ENCODE data around the gene GRIA3. TPM values are rescaled to one million over a fixed set of nuclear protein-coding genes. Genes with fewer than 3 reads are reported as not detected.
"Not testable (repeated sequence)": the region's sequence is repeated elsewhere in the genome, so short reads cannot be mapped to it uniquely, and the experiment has no call there.

Gene GRIA3
- polyA plus RNA-seq, 3 donors = 0.22 to 0.77 (median 0.34) TPM

GRCh38 chrX:123256378-123256777 lies 72.3 kb downstream of the GRIA3 start:
- no peak overlapping the region for H3K27ac ChIP-seq (ENCODE audit: low read depth, low read length)
- 53 to 80% (median 75%) methylated on average over 1 of the region's 1 CpG for WGBS, 3 donors

- no peak overlapping the region for H3K27ac ChIP-seq (ENCODE audit: low read depth, low read length)
- WGBS, 3 donors = 65 to 74% (median 68%) methylated on average over 5 of the region's 5 CpGs
Observed at GRCh38 chrX:123260920-123261418, 76.9 kb downstream of the GRIA3 start.

GRCh38 chrX:123263270-123263669 lies 79.2 kb downstream of the GRIA3 start:
- H3K27ac ChIP-seq (ENCODE audit: low read depth, low read length) = no peak overlapping the region
- 31 to 46% (median 43%) methylated on average over 8 of the region's 8 CpGs for WGBS, 3 donors

GRCh38 chrX:123263747-123264146 lies 79.7 kb downstream of the GRIA3 start:
- no peak overlapping the region for H3K27ac ChIP-seq (ENCODE audit: low read depth, low read length)
- 25 to 33% (median 26%) methylated on average over 1 of the region's 1 CpG for WGBS, 3 donors

- no peak overlapping the region for H3K27ac ChIP-seq (ENCODE audit: low read depth, low read length)
- 54 to 65% (median 65%) methylated on average over 3 of the region's 3 CpGs for WGBS, 3 donors
Observed at GRCh38 chrX:123267220-123267619, 83.1 kb downstream of the GRIA3 start.

GRCh38 chrX:123271902-123272301 lies 87.8 kb downstream of the GRIA3 start:
- no peak overlapping the region for H3K27ac ChIP-seq (ENCODE audit: low read depth, low read length)
- WGBS, 3 donors = 33 to 58% (median 45%) methylated on average over 2 of the region's 2 CpGs

- 71 to 92% (median 87%) methylated on average over 4 of the region's 4 CpGs for WGBS, 3 donors
- no peak overlapping the region for H3K27ac ChIP-seq (ENCODE audit: low read depth, low read length)
Observed at GRCh38 chrX:123272630-123273029, 88.6 kb downstream of the GRIA3 start.

GRCh38 chrX:123274796-123275195 lies 90.7 kb downstream of the GRIA3 start:
- 90 to 92% (median 91%) methylated on average over 2 of the region's 2 CpGs for WGBS, 3 donors
- no peak overlapping the region for H3K27ac ChIP-seq (ENCODE audit: low read depth, low read length)

- H3K27ac ChIP-seq (ENCODE audit: low read depth, low read length) = no peak overlapping the region
- WGBS, 3 donors = 44 to 75% (median 62%) methylated on average over 4 of the region's 4 CpGs
Observed at GRCh38 chrX:123277347-123277746, 93.3 kb downstream of the GRIA3 start.

- no peak overlapping the region for H3K27ac ChIP-seq (ENCODE audit: low read depth, low read length)
- WGBS, 3 donors = 64 to 81% (median 68%) methylated on average over 3 of the region's 3 CpGs
Observed at GRCh38 chrX:123277821-123278220, 93.7 kb downstream of the GRIA3 start.

GRCh38 chrX:123282241-123282640 lies 98.2 kb downstream of the GRIA3 start:
- H3K27ac ChIP-seq (ENCODE audit: low read depth, low read length) = no peak overlapping the region
- 73 to 86% (median 81%) methylated on average over 5 of the region's 5 CpGs for WGBS, 3 donors

GRCh38 chrX:123283407-123283806 lies 99.3 kb downstream of the GRIA3 start:
- 32 to 46% (median 38%) methylated on average over 6 of the region's 6 CpGs for WGBS, 3 donors

GRCh38 chrX:123291623-123292022 lies 107.5 kb downstream of the GRIA3 start:
- 18 to 54% (median 41%) methylated on average over 3 of the region's 3 CpGs for WGBS, 3 donors
- H3K27ac ChIP-seq (ENCODE audit: low read depth, low read length) = no peak overlapping the region

More at GRCh38 chrX:123283407-123283806, 99.3 kb downstream of the GRIA3 start:
- not testable (repeated sequence) for H3K27ac ChIP-seq (ENCODE audit: low read depth, low read length)

- 42 to 80% (median 59%) methylated on average over 1 of the region's 1 CpG for WGBS, 3 donors
- no peak overlapping the region for H3K27ac ChIP-seq (ENCODE audit: low read depth, low read length)
Observed at GRCh38 chrX:123298026-123298425, 113.9 kb downstream of the GRIA3 start.

GRCh38 chrX:123303429-123303828 lies 119.4 kb downstream of the GRIA3 start:
- 53 to 86% (median 73%) methylated on average over 2 of the region's 2 CpGs for WGBS, 3 donors
- no peak overlapping the region for H3K27ac ChIP-seq (ENCODE audit: low read depth, low read length)

- H3K27ac ChIP-seq (ENCODE audit: low read depth, low read length) = no peak overlapping the region
- WGBS, 3 donors = 85 to 100% (median 99%) methylated on average over 5 of the region's 5 CpGs
Observed at GRCh38 chrX:123308658-123309057, 124.6 kb downstream of the GRIA3 start.

GRCh38 chrX:123310112-123310511 lies 126.0 kb downstream of the GRIA3 start:
- H3K27ac ChIP-seq (ENCODE audit: low read depth, low read length) = no peak overlapping the region

- H3K27ac ChIP-seq (ENCODE audit: low read depth, low read length) = no peak overlapping the region
- WGBS, 3 donors = 86 to 100% (median 92%) methylated on average over 1 of the region's 1 CpG
Observed at GRCh38 chrX:123311486-123311885, 127.4 kb downstream of the GRIA3 start.

GRCh38 chrX:123313486-123313885 lies 129.4 kb downstream of the GRIA3 start:
- H3K27ac ChIP-seq (ENCODE audit: low read depth, low read length) = no peak overlapping the region

- H3K27ac ChIP-seq (ENCODE audit: low read depth, low read length) = no peak overlapping the region
- WGBS, 3 donors = 83 to 98% (median 89%) methylated on average over 4 of the region's 4 CpGs
Observed at GRCh38 chrX:123320622-123321021, 136.5 kb downstream of the GRIA3 start.

GRCh38 chrX:123322536-123322935 lies 138.5 kb downstream of the GRIA3 start:
- WGBS, 3 donors = 32 to 63% (median 56%) methylated on average over 3 of the region's 3 CpGs
- H3K27ac ChIP-seq (ENCODE audit: low read depth, low read length) = no peak overlapping the region
